HEK293 (cell line): Measurements from ENCODE around the gene LARGE1.

Source experiments
- CTCF ChIA-PET: fragments of 350-600 bp; formaldehyde crosslinking; extraction: SDS; loops from one replicate; lab custom pipeline; 2021; ENCODE audit warnings: antibody characterized with exemption; lab: Yijun Ruan, JAX
- POLR2A ChIA-PET: fragments of 300-600 bp; formaldehyde crosslinking; extraction: SDS; loops from one replicate; lab custom pipeline; 2020; ENCODE audit warnings: antibody characterized with exemption, inconsistent platforms; lab: Yijun Ruan, JAX
- H3K27ac ChIP-seq: fragments of 200-500 bp; sonication (Bioruptor generic); 2 replicates; pipeline ENCODE4 v1.5.1; 2014; ENCODE audit warnings: low read depth, low read length, control low read depth, inconsistent platforms; ENCODE audit errors: extremely low read depth
- H3K36me3 ChIP-seq, 2 experiments: fragments of 200-500 bp in 1 of 2; sonication (Bioruptor generic) in 1 of 2; 1 replicate in 1 of 2; 2 replicates in 1 of 2; pipeline ENCODE4 v1.5.1; 2014 to 2017; ENCODE audit warnings: inconsistent platforms in 2 of 2, low read length in 2 of 2; ENCODE audit not compliant: control insufficient read depth in 2 of 2, insufficient read depth in 1 of 2
- H3K4me1 ChIP-seq: fragments of 200-500 bp; sonication (Bioruptor generic); 2 replicates; pipeline ENCODE4 v1.5.1; 2014; ENCODE audit warnings: mild to moderate bottlenecking, low read length, inconsistent platforms; ENCODE audit not compliant: control insufficient read depth, insufficient read depth
- H3K4me3 ChIP-seq: 2 replicates; pipeline ENCODE4 v1.5.1; 2011; ENCODE audit warnings: low read depth, mild to moderate bottlenecking, control low read depth, low read length, moderate library complexity
- H3K9me3 ChIP-seq: fragments of 200-500 bp; sonication (Bioruptor generic); 2 replicates; pipeline ENCODE4 v1.5.1; 2014; ENCODE audit warnings: low read depth, low read length, inconsistent platforms; ENCODE audit not compliant: control insufficient read depth, insufficient read depth
- AEBP2 ChIP-seq: fragments of 450-650 bp; formaldehyde crosslinking; IDR thresholded peaks from 2 replicates; pipeline ENCODE4 v1.5.1; 2016; ENCODE audit warnings: missing biosample characterization, missing genetic modification characterization, borderline replicate concordance
- GLI2 ChIP-seq: fragments of 450-650 bp; formaldehyde crosslinking; IDR thresholded peaks from 2 replicates; pipeline ENCODE4; 2017; ENCODE audit warnings: missing biosample characterization, missing genetic modification characterization, low read depth, borderline replicate concordance
- GLIS2 ChIP-seq: fragments of 450-650 bp; formaldehyde crosslinking; IDR thresholded peaks from 2 replicates; pipeline ENCODE4 v1.5.1; 2016; ENCODE audit warnings: missing biosample characterization, missing genetic modification characterization
- HOXD13 ChIP-seq: sonication (generic); formaldehyde crosslinking; IDR thresholded peaks from 2 replicates; pipeline ENCODE4 v1.8.0; 2022; ENCODE audit warnings: missing genetic modification reagents, borderline replicate concordance
- MEIS1 ChIP-seq: sonication (generic); formaldehyde crosslinking; IDR thresholded peaks from 2 replicates; pipeline ENCODE4 v1.8.1; 2022; ENCODE audit warnings: missing genetic modification reagents, mild to moderate bottlenecking, borderline replicate concordance
- MYNN ChIP-seq: fragments of 450-650 bp; formaldehyde crosslinking; IDR thresholded peaks from 2 replicates; pipeline ENCODE4 v1.5.1; 2016; ENCODE audit warnings: missing biosample characterization, missing genetic modification characterization, borderline replicate concordance
- MZF1 ChIP-seq: fragments of 450-650 bp; formaldehyde crosslinking; IDR thresholded peaks from 2 replicates; pipeline ENCODE4 v1.5.1; 2017; ENCODE audit warnings: missing biosample characterization, missing genetic modification characterization, borderline replicate concordance
- TCF7L2 ChIP-seq: IDR thresholded peaks from 2 replicates; pipeline ENCODE4 v1.6.1; 2011; ENCODE audit warnings: low read depth, mild to moderate bottlenecking, inconsistent platforms, low read length, moderate library complexity, borderline replicate concordance
- YY2 ChIP-seq: fragments of 450-650 bp; formaldehyde crosslinking; IDR thresholded peaks from 2 replicates; pipeline ENCODE4 v1.5.1; 2016; ENCODE audit warnings: missing biosample characterization, missing genetic modification characterization
- ZBTB20 ChIP-seq: fragments of 450-650 bp; formaldehyde crosslinking; IDR thresholded peaks from 2 replicates; pipeline ENCODE4 v1.5.1; 2016; ENCODE audit warnings: missing biosample characterization, missing genetic modification characterization
- ZBTB21 ChIP-seq: fragments of 450-650 bp; formaldehyde crosslinking; IDR thresholded peaks from 2 replicates; pipeline ENCODE4 v1.5.1; 2017; ENCODE audit warnings: missing biosample characterization, missing genetic modification characterization
- ZBTB44 ChIP-seq: fragments of 450-650 bp; IDR thresholded peaks from 2 replicates; pipeline ENCODE4 v1.5.1; 2018; ENCODE audit warnings: missing biosample characterization, mild to moderate bottlenecking, missing genetic modification characterization
- ZNF112 ChIP-seq: fragments of 450-650 bp; formaldehyde crosslinking; IDR thresholded peaks from 2 replicates; pipeline ENCODE4 v1.5.0; 2017; ENCODE audit warnings: missing biosample characterization, missing genetic modification characterization
- ZNF184 ChIP-seq: fragments of 450-650 bp; IDR thresholded peaks from 2 replicates; pipeline ENCODE4 v1.5.1; 2018; ENCODE audit warnings: missing biosample characterization, mild to moderate bottlenecking, missing genetic modification characterization
- ZNF223 ChIP-seq: fragments of 450-650 bp; formaldehyde crosslinking; IDR thresholded peaks from 2 replicates; pipeline ENCODE4 v1.5.1; 2016; ENCODE audit warnings: missing biosample characterization, missing genetic modification characterization
- ZNF248 ChIP-seq: fragments of 450-650 bp; formaldehyde crosslinking; IDR thresholded peaks from 2 replicates; pipeline ENCODE4 v1.5.1; 2017; ENCODE audit warnings: missing biosample characterization, missing genetic modification characterization
- ZNF501 ChIP-seq: fragments of 450-650 bp; formaldehyde crosslinking; IDR thresholded peaks from 2 replicates; pipeline ENCODE4 v1.5.1; 2016; ENCODE audit warnings: missing biosample characterization, missing genetic modification characterization
- ZNF513 ChIP-seq: fragments of 450-650 bp; IDR thresholded peaks from 2 replicates; pipeline ENCODE4 v1.5.1; 2018; ENCODE audit warnings: missing biosample characterization, missing genetic modification characterization
- ZNF555 ChIP-seq: fragments of 450-650 bp; formaldehyde crosslinking; conservative IDR thresholded peaks from 2 replicates; pipeline ENCODE4 v1.5.1; 2017; ENCODE audit warnings: missing biosample characterization, mild to moderate bottlenecking, missing genetic modification characterization, inconsistent platforms
- ZNF621 ChIP-seq: fragments of 450-650 bp; formaldehyde crosslinking; IDR thresholded peaks from 2 replicates; pipeline ENCODE4 v1.5.1; 2017; ENCODE audit warnings: missing biosample characterization, missing genetic modification characterization
- ZSCAN18 ChIP-seq: fragments of 450-650 bp; formaldehyde crosslinking; IDR thresholded peaks from 2 replicates; pipeline ENCODE4 v1.5.1; 2016; ENCODE audit warnings: missing biosample characterization, missing genetic modification characterization
- TF ChIP-seq, protein P1 (sequence below): fragments of 450-650 bp; formaldehyde crosslinking; IDR thresholded peaks from 2 replicates; pipeline ENCODE4 v1.5.1; 2017; ENCODE audit warnings: missing biosample characterization, missing genetic modification characterization
- TF ChIP-seq, protein P2 (sequence below): fragments of 450-650 bp; formaldehyde crosslinking; IDR thresholded peaks from 2 replicates; pipeline ENCODE4 v1.5.1; 2016; ENCODE audit warnings: missing biosample characterization, missing genetic modification characterization
- TF ChIP-seq, protein P3 (sequence below): fragments of 450-650 bp; formaldehyde crosslinking; IDR thresholded peaks from 2 replicates; pipeline ENCODE4 v1.5.1; 2016; ENCODE audit warnings: missing biosample characterization, missing genetic modification characterization

The LARGE1 gene

GRCh38 chr22:33620085-33620484, 300.2 kb downstream of the LARGE1 start:
- Histone ChIP-seq H3K4me1 (no peaks in the 10 kb centered on the region), H3K27ac (no peak overlapping the region)
- TF ChIP-seq ZNF555, result no peak
- TF ChIP-seq ZNF223 (tag by site-specific recombination), result no peak
- TF ChIP-seq AEBP2 (tag by site-specific recombination), result no peak
- TF ChIP-seq ZNF112, result no peak
- TF ChIP-seq, protein P1, sequence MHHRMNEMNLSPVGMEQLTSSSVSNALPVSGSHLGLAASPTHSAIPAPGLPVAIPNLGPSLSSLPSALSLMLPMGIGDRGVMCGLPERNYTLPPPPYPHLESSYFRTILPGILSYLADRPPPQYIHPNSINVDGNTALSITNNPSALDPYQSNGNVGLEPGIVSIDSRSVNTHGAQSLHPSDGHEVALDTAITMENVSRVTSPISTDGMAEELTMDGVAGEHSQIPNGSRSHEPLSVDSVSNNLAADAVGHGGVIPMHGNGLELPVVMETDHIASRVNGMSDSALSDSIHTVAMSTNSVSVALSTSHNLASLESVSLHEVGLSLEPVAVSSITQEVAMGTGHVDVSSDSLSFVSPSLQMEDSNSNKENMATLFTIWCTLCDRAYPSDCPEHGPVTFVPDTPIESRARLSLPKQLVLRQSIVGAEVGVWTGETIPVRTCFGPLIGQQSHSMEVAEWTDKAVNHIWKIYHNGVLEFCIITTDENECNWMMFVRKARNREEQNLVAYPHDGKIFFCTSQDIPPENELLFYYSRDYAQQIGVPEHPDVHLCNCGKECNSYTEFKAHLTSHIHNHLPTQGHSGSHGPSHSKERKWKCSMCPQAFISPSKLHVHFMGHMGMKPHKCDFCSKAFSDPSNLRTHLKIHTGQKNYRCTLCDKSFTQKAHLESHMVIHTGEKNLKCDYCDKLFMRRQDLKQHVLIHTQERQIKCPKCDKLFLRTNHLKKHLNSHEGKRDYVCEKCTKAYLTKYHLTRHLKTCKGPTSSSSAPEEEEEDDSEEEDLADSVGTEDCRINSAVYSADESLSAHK, result no peak
- no peak for TF ChIP-seq TCF7L2
- TF ChIP-seq ZSCAN18 (tag by site-specific recombination), result no peak
- TF ChIP-seq, all 188 proteins: peak for 0
- H3K4me3 ChIP-seq, result no peak overlapping the region
- H3K9me3 ChIP-seq, result no peaks in the 10 kb centered on the region
- ChIA-PET POLR2A (no interaction called here), CTCF (no interaction called here)
- H3K36me3 ChIP-seq, result peaks cover 4 to 12% of the 10 kb centered on the region in 2 experiments; a peak in 1 of 3 replicates

- POLR2A ChIA-PET, result no interaction called here
Measured at GRCh38 chr22:33606504-33606903, 313.8 kb downstream of the LARGE1 start.

More at GRCh38 chr22:33606504-33606903, 313.8 kb downstream of the LARGE1 start:
- TF ChIP-seq ZBTB44 (tag by site-specific recombination) (no peak), HOXD13 (CRISPR knock-in tag) (no peak), ZNF513 (tag by site-specific recombination) (no peak), ZNF223 (tag by site-specific recombination) (no peak), ZNF184 (tag by site-specific recombination) (no peak), ZNF501 (tag by site-specific recombination) (no peak), ZNF248 (no peak), ZNF621 (no peak), ZBTB21 (tag by site-specific recombination) (no peak), MZF1 (tag by site-specific recombination) (no peak), GLI2 (tag by site-specific recombination) (no peak), MEIS1 (no peak), MYNN (no peak), ZBTB20 (tag by site-specific recombination) (no peak), GLIS2 (tag by site-specific recombination) (no peak), YY2 (tag by site-specific recombination) (no peak)
- TF ChIP-seq, protein P2, sequence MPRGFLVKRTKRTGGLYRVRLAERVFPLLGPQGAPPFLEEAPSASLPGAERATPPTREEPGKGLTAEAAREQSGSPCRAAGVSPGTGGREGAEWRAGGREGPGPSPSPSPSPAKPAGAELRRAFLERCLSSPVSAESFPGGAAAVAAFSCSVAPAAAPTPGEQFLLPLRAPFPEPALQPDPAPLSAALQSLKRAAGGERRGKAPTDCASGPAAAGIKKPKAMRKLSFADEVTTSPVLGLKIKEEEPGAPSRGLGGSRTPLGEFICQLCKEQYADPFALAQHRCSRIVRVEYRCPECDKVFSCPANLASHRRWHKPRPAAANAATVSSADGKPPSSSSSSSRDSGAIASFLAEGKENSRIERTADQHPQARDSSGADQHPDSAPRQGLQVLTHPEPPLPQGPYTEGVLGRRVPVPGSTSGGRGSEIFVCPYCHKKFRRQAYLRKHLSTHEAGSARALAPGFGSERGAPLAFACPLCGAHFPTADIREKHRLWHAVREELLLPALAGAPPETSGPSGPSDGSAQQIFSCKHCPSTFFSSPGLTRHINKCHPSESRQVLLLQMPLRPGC, result no peak
- TF ChIP-seq, protein P3, sequence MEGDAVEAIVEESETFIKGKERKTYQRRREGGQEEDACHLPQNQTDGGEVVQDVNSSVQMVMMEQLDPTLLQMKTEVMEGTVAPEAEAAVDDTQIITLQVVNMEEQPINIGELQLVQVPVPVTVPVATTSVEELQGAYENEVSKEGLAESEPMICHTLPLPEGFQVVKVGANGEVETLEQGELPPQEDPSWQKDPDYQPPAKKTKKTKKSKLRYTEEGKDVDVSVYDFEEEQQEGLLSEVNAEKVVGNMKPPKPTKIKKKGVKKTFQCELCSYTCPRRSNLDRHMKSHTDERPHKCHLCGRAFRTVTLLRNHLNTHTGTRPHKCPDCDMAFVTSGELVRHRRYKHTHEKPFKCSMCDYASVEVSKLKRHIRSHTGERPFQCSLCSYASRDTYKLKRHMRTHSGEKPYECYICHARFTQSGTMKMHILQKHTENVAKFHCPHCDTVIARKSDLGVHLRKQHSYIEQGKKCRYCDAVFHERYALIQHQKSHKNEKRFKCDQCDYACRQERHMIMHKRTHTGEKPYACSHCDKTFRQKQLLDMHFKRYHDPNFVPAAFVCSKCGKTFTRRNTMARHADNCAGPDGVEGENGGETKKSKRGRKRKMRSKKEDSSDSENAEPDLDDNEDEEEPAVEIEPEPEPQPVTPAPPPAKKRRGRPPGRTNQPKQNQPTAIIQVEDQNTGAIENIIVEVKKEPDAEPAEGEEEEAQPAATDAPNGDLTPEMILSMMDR (tag by site-specific recombination), result no peak
- Histone ChIP-seq H3K4me3 (no peak overlapping the region), H3K9me3 (no peaks in the 10 kb centered on the region), H3K4me1 (no peaks in the 10 kb centered on the region), H3K36me3 (no peaks in the 10 kb centered on the region), H3K27ac (no peak overlapping the region)
- CTCF ChIA-PET, result no interaction called here
